ENCODE measurements around the gene AMT. TPM values are rescaled to one million over a fixed set of nuclear protein-coding genes. Genes with fewer than 3 reads are reported as not detected.

AMT gene
- total and polyA plus RNA-seq, 2 donors from 2014 or later: 15.2 to 44.1 TPM

DNA sequence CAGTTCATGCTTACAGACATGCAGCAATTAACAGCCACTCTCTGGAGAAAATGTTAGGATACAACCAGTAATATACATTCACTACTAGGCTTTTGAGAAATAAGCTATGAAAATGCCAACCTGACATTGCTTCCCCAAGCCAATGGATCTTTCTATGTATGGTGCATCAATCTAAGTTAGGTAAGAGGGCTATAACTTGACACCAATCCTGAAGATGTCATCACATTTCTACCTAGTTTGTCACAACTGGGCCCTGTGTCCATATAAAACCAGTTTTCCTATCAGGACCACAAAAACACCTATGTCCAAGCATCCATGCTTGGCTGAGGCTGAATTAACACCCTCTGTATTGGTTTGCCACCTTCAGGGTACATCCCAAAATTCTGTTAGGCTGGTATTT, 50.3 kb downstream of the AMT start:
- Histone ChIP-seq H3K27me3 (ENCODE audit: control insufficient read depth, insufficient read depth, low read length) (no peaks in the 10 kb centered on the region), H3K4me3 (ENCODE audit: low read length in 3 of 3) (no peak overlapping the region), H3K9me3 (ENCODE audit: control insufficient read depth in 2 of 3, insufficient read depth in 1 of 3, low read length in 3 of 3) (no peaks in the 10 kb centered on the region), H3K27ac (ENCODE audit: low read depth in 2 of 2, low read length in 2 of 2) (no peak overlapping the region), H3K9ac (ENCODE audit: low read length in 3 of 3) (no peak overlapping the region), H3K4me1 (ENCODE audit: control insufficient read depth in 2 of 3, insufficient read depth in 2 of 3, low read depth in 1 of 3, low read length in 3 of 3) (no peaks in the 10 kb centered on the region), H3K36me3 (ENCODE audit: control insufficient read depth in 2 of 3, insufficient read depth in 3 of 3, low read length in 3 of 3) (peaks cover 9 to 19% (median 14%) of the 10 kb centered on the region in 3 donors)
- DNase-seq (no peak), FAIRE-seq (no peak)
- TF ChIP-seq, protein P1, sequence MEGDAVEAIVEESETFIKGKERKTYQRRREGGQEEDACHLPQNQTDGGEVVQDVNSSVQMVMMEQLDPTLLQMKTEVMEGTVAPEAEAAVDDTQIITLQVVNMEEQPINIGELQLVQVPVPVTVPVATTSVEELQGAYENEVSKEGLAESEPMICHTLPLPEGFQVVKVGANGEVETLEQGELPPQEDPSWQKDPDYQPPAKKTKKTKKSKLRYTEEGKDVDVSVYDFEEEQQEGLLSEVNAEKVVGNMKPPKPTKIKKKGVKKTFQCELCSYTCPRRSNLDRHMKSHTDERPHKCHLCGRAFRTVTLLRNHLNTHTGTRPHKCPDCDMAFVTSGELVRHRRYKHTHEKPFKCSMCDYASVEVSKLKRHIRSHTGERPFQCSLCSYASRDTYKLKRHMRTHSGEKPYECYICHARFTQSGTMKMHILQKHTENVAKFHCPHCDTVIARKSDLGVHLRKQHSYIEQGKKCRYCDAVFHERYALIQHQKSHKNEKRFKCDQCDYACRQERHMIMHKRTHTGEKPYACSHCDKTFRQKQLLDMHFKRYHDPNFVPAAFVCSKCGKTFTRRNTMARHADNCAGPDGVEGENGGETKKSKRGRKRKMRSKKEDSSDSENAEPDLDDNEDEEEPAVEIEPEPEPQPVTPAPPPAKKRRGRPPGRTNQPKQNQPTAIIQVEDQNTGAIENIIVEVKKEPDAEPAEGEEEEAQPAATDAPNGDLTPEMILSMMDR (IDR thresholded peaks at IDR 0.05; ENCODE audit: borderline replicate concordance, extremely low read depth, insufficient read depth): no peak
- intact Hi-C loops (cut with DNase I): no loop called here

DNA sequence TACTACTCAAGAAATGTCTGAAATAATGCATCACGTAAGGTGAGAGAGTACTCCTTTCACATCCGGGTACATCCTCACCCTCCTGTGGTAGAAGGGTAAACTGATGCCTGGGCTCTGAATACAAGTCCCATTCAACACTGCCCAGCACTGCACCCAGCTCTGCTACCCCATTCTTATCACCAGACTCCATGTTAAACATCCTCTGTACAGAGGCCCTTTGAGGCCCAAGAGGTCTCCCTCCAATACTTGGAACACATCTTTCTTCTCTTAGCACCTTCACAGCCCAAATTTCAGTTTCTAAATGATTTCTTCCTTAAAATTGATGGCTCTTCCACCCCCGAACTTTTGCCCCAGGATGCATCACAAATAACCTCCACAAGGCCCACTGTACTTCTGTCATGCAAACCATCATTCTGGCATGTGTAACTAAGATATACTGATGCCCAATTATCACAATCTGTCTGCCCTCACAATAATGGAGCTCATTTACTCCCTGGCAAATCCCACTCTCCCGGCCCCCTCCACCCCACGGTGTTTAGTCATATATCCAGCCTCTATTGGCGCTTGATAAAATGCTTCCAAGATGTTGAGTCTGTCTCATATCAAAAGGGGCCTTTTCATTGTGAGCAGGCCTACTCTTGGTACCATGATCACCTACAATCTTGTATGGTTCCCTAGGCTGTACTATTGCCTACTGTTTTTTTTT, 51.5 kb downstream of the AMT start:
- intact Hi-C loops (cut with DNase I): no loop called here
- Histone ChIP-seq H3K9ac (ENCODE audit: low read length in 3 of 3) (no peak overlapping the region), H3K9me3 (ENCODE audit: control insufficient read depth in 2 of 3, insufficient read depth in 1 of 3, low read length in 3 of 3) (no peaks in the 10 kb centered on the region), H3K4me1 (ENCODE audit: control insufficient read depth in 2 of 3, insufficient read depth in 2 of 3, low read depth in 1 of 3, low read length in 3 of 3) (no peaks in the 10 kb centered on the region), H3K27me3 (ENCODE audit: control insufficient read depth, insufficient read depth, low read length) (no peaks in the 10 kb centered on the region), H3K27ac (ENCODE audit: low read depth in 2 of 2, low read length in 2 of 2) (no peak overlapping the region), H3K4me3 (ENCODE audit: low read length in 3 of 3) (no peak overlapping the region), H3K36me3 (ENCODE audit: control insufficient read depth in 2 of 3, insufficient read depth in 3 of 3, low read length in 3 of 3) (peaks cover 9 to 25% (median 14%) of the 10 kb centered on the region in 3 donors)
- no peak for FAIRE-seq
- DNase-seq: no peak
- TF ChIP-seq, protein P1 (IDR thresholded peaks at IDR 0.05; ENCODE audit: borderline replicate concordance, extremely low read depth, insufficient read depth): no peak

Other genes with a start within 250 kb of the AMT start
- 4.7 TPM for gene C3orf62, start 145.2 kb downstream of the AMT start, total RNA-seq
- gene C3orf62, start 145.2 kb downstream of the AMT start, polyA plus RNA-seq (ENCODE audit: insufficient read depth, low read depth, low replicate concordance): 7.0 TPM
- 72.5 TPM for gene USP4, start 82.4 kb downstream of the AMT start, total RNA-seq
- 28.5 TPM for gene USP4, start 82.4 kb downstream of the AMT start, polyA plus RNA-seq (ENCODE audit: insufficient read depth, low read depth, low replicate concordance)
- 375 TPM for gene GPX1, start 64.1 kb downstream of the AMT start, total RNA-seq
- 454 TPM for gene GPX1, start 64.1 kb downstream of the AMT start, polyA plus RNA-seq (ENCODE audit: insufficient read depth, low read depth, low replicate concordance)
- 709 TPM for gene RHOA, start 10.5 kb downstream of the AMT start, total RNA-seq
- 345 TPM for gene RHOA, start 10.5 kb downstream of the AMT start, polyA plus RNA-seq (ENCODE audit: insufficient read depth, low read depth, low replicate concordance)
- gene TCTA, start 10.1 kb downstream of the AMT start, total RNA-seq: 76.7 TPM
- 83.2 TPM for gene TCTA, start 10.1 kb downstream of the AMT start, polyA plus RNA-seq (ENCODE audit: insufficient read depth, low read depth, low replicate concordance)
- gene NICN1, start 6.9 kb upstream of the AMT start, total RNA-seq: 22.3 TPM
- gene NICN1, start 6.9 kb upstream of the AMT start, polyA plus RNA-seq (ENCODE audit: insufficient read depth, low read depth, low replicate concordance): 27.1 TPM
- 122 TPM for gene DAG1, start 47.8 kb upstream of the AMT start, total RNA-seq
- gene DAG1, start 47.8 kb upstream of the AMT start, polyA plus RNA-seq (ENCODE audit: insufficient read depth, low read depth, low replicate concordance): 40.4 TPM
- 1.3 TPM for gene BSN, start 132.0 kb upstream of the AMT start, total RNA-seq
- 0.11 TPM for gene BSN, start 132.0 kb upstream of the AMT start, polyA plus RNA-seq (ENCODE audit: insufficient read depth, low read depth, low replicate concordance)

All from kidney (tissue), 14 donors.